Measurements from ENCODE around the gene FAS.

GRCh38 chr10:88980800-88981199, 9.8 kb upstream of the FAS start:
- TF ChIP-seq, protein P1, sequence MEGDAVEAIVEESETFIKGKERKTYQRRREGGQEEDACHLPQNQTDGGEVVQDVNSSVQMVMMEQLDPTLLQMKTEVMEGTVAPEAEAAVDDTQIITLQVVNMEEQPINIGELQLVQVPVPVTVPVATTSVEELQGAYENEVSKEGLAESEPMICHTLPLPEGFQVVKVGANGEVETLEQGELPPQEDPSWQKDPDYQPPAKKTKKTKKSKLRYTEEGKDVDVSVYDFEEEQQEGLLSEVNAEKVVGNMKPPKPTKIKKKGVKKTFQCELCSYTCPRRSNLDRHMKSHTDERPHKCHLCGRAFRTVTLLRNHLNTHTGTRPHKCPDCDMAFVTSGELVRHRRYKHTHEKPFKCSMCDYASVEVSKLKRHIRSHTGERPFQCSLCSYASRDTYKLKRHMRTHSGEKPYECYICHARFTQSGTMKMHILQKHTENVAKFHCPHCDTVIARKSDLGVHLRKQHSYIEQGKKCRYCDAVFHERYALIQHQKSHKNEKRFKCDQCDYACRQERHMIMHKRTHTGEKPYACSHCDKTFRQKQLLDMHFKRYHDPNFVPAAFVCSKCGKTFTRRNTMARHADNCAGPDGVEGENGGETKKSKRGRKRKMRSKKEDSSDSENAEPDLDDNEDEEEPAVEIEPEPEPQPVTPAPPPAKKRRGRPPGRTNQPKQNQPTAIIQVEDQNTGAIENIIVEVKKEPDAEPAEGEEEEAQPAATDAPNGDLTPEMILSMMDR (IDR thresholded peaks at IDR 0.05) = no peak
- TF ChIP-seq EP300 (IDR thresholded peaks at IDR 0.05) (no peak), POLR2A (IDR thresholded peaks at IDR 0.05) (no peak), POLR2AphosphoS5 (IDR thresholded peaks at IDR 0.05) (no peak)

All from suprapubic skin (tissue), 4 donors.